Peyer's patch (tissue), 4 donors: ENCODE data around the gene SPEM3.

Experiments used
- POLR2A ChIP-seq, 2 donors: fragments of 450-650 bp; IDR thresholded peaks; one replicate each; pipeline ENCODE4 v1.5.1; 2017; ENCODE audit warnings: antibody characterized with exemption in 2 of 2, mild to moderate bottlenecking in 2 of 2, moderate library complexity in 2 of 2
- TF ChIP-seq, protein P1 (sequence below), 6 experiments: fragments of 450-650 bp in 4 of 6; fragments of 200-600 bp in 2 of 6; sonication (generic) in 1 of 6; IDR thresholded peaks; one replicate each; pipeline ENCODE4 v1.5.1; 2017 to 2019; ENCODE audit warnings: antibody characterized with exemption in 6 of 6, mild to moderate bottlenecking in 3 of 6, moderate library complexity in 1 of 6

DNA sequence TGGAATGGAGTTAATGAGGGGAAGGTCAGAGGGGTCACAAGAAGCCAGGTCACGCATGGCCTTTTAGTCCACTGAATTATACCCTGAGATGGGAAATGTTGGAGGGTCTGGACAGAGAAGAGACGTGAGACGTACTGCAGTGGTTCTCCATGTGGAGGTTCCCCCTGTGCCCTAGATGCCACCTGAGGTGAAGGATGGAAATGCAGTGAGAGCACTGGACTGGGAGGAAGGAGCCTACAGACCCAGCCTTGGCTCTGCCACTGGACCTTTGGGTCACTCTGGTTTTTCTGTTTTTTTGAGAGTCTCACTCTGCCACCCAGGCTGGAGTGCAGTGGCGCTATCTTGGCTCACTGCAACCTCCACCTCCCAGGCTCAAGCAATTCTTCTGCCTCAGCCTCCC lies 32.5 kb upstream of the SPEM3 start:
- TF ChIP-seq, protein P1, sequence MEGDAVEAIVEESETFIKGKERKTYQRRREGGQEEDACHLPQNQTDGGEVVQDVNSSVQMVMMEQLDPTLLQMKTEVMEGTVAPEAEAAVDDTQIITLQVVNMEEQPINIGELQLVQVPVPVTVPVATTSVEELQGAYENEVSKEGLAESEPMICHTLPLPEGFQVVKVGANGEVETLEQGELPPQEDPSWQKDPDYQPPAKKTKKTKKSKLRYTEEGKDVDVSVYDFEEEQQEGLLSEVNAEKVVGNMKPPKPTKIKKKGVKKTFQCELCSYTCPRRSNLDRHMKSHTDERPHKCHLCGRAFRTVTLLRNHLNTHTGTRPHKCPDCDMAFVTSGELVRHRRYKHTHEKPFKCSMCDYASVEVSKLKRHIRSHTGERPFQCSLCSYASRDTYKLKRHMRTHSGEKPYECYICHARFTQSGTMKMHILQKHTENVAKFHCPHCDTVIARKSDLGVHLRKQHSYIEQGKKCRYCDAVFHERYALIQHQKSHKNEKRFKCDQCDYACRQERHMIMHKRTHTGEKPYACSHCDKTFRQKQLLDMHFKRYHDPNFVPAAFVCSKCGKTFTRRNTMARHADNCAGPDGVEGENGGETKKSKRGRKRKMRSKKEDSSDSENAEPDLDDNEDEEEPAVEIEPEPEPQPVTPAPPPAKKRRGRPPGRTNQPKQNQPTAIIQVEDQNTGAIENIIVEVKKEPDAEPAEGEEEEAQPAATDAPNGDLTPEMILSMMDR (IDR thresholded peaks at IDR 0.05), result peak in 2 of 6 experiments; percentile 2 to 9
- TF ChIP-seq POLR2A (IDR thresholded peaks at IDR 0.05), result no peak
